Measurements from ENCODE around the gene IMPA2.
"Not testable (repeated sequence)": the region's sequence is repeated elsewhere in the genome, so short reads cannot be mapped to it uniquely, and the experiment has no call there.

IMPA2 gene

DNA sequence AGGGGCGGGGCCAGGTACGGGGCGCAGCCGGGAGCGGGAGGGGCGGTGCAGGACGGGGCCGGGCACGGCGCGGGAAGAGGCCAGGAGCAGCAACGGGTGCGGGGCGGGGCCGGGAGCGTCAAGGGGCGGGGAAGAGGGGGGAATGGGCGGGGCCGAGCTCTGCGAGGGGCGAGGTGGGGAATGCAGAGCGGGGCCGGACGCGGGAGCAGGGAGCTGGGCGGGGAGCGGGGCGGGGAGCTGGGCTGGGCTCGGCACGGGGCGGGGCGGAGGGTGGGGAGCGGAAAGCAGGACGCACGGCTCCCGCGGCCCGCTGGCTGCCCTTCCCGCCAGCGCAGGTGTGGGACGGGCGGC, at the start of gene IMPA2:
Gene IMPA2 (plus strand): TSS at position 316 of the 351 bp plus-strand sequence. CDS start 163 bp downstream, outside the sequence.
- peak within 1 kb of the TSS; percentile 66 for H3K4me3 ChIP-seq (ENCODE audit: low read depth, low read length)
- DNase-seq (ENCODE audit: low read depth) = no peak
- TF ChIP-seq, protein P1, sequence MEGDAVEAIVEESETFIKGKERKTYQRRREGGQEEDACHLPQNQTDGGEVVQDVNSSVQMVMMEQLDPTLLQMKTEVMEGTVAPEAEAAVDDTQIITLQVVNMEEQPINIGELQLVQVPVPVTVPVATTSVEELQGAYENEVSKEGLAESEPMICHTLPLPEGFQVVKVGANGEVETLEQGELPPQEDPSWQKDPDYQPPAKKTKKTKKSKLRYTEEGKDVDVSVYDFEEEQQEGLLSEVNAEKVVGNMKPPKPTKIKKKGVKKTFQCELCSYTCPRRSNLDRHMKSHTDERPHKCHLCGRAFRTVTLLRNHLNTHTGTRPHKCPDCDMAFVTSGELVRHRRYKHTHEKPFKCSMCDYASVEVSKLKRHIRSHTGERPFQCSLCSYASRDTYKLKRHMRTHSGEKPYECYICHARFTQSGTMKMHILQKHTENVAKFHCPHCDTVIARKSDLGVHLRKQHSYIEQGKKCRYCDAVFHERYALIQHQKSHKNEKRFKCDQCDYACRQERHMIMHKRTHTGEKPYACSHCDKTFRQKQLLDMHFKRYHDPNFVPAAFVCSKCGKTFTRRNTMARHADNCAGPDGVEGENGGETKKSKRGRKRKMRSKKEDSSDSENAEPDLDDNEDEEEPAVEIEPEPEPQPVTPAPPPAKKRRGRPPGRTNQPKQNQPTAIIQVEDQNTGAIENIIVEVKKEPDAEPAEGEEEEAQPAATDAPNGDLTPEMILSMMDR (conservative IDR thresholded peaks at IDR 0.05; ENCODE audit: low read depth, low read length) = no peak

DNA sequence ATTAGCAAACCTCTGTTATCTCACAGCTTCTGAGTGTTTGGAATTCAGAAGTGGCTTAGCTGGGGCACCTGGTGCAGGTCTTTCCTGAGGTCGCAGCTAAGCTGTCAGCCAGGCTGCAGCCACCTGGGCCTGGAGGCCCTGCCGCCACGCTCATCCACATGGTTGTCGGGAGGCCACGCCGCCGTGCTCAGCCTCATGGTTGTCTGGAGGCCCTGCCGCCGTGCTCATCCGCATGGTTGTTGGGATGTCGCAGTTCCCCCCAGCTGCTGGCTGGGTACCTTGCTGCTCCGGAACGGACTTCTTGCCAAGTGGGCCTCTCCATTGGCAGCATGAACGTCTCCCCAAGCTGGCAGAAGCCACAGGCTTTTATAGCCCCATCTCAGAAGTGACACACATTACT, 48.9 kb upstream of the IMPA2 start:
- no peak overlapping the region for H3K4me3 ChIP-seq (ENCODE audit: low read depth, low read length)
- DNase-seq (ENCODE audit: low read depth) = no peak
- TF ChIP-seq, protein P1 (conservative IDR thresholded peaks at IDR 0.05; ENCODE audit: low read depth, low read length) = no peak

DNA sequence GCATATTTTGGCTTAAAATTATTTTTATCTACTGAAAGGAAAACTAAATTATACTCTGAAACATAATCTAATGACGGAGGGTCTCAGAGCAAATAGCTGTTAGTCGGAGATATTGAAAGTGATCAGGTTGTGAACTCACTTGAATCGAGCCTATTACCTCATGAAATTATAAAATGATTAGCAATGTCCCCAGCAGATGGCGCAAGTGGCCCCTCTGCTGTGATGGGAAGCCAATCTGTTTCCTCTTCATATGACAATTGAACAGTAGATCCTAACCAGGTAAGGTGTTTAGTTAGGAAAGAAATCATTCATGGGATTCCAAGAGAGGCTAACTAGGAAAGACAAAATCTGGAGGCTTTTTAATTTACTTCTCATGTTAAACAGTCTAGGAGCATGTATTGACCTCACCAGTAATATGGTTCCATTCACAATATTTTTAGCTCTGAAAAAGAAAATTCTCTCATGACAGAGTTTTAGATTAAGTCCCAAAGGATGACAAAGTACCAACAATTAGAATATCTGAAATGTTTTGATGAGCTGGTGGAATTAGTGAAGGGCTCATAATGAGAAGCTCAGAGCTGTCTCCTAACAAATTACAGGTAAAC, 43.3 kb upstream of the IMPA2 start:
- peak; percentile 78 for DNase-seq (ENCODE audit: low read depth)
- TF ChIP-seq, protein P1 (conservative IDR thresholded peaks at IDR 0.05; ENCODE audit: low read depth, low read length) = peak; percentile 86

DNA sequence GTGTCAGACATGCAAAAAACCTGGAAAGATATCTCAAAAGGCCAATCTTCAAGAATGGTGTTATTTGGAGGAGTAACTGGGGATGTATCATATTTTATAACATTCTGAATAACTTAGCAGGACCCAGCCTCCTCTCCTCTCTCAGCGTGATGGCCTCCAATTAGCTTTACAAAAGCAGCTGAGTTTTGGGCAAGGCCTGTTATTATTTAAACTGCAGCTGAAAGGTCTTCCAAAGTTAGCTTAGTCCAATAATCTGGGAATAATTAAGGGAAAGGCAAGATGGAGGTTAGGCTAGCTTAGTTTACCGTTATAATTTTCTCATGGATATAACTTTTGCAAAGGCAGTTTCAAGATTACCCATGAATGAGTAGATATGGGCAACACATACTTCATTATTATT, 40.4 kb upstream of the IMPA2 start:
- TF ChIP-seq, protein P1 (conservative IDR thresholded peaks at IDR 0.05; ENCODE audit: low read depth, low read length) = no peak
- DNase-seq (ENCODE audit: low read depth) = no peak
- no peak overlapping the region for H3K4me3 ChIP-seq (ENCODE audit: low read depth, low read length)

More for the DNA sequence above, 43.3 kb upstream of the IMPA2 start:
- no peak overlapping the region for H3K4me3 ChIP-seq (ENCODE audit: low read depth, low read length)

DNA sequence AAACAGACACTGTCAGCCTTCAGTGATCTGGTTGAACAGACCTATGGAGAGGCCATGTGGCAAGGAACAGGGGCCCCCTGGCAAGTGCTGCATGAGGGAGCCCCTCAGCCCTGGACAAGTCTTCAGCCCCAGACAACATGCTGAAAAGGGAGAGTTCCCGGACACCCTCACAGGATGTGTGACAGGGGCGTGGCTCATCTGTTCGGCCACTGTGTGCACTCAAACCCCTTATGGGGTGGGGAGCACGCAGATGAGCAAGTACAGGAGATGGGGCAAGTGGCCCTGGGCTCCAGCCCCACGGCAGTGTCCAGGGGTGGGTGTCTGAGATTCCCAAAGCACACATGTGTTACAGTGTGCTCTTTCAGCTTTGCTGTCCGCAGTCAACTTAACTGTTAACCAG, 37.8 kb upstream of the IMPA2 start:
- DNase-seq (ENCODE audit: low read depth) = no peak
- TF ChIP-seq, protein P1 (conservative IDR thresholded peaks at IDR 0.05; ENCODE audit: low read depth, low read length) = no peak
- no peak overlapping the region for H3K4me3 ChIP-seq (ENCODE audit: low read depth, low read length)

DNA sequence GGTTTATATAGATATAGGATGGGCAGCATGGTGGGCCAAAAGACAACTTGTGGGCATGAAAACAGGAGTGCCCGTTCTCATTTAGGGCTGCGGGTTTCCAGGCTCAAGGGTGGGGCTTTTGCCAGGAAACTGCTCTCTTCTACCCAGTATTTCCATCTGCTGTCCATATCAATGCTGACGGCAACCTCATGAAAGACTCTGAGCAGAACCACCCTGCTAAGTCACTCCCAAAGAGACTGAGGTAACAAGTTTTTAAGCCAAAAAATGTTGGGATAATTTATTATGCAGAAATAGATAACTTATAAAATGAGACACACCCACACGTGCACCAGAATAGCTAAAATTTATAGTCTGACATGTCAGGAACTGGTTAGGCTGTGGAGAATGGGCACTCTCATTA, 37.1 kb upstream of the IMPA2 start:
- no peak for DNase-seq (ENCODE audit: low read depth)
- no peak overlapping the region for H3K4me3 ChIP-seq (ENCODE audit: low read depth, low read length)
- TF ChIP-seq, protein P1 (conservative IDR thresholded peaks at IDR 0.05; ENCODE audit: low read depth, low read length) = no peak

DNA sequence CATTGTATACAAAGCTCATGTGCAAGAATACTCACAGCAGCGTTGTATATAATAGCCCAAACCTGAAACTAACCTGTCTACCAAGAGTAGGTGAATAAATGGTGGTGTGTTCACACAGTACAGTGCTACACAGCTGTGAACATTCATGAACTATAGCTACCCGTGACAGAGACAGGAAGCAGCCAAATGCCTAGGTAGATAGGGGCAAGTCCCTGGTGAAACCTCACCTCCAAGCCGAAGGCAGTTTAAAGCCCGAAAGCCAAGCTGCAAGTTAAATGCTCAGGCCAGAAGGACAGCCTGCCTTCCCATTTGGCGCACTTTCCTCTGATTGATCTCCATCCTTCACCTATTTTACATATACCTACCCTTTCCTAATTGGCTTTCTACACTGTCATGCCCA, 36.5 kb upstream of the IMPA2 start:
- TF ChIP-seq, protein P1 (conservative IDR thresholded peaks at IDR 0.05; ENCODE audit: low read depth, low read length) = no peak
- DNase-seq (ENCODE audit: low read depth) = no peak

DNA sequence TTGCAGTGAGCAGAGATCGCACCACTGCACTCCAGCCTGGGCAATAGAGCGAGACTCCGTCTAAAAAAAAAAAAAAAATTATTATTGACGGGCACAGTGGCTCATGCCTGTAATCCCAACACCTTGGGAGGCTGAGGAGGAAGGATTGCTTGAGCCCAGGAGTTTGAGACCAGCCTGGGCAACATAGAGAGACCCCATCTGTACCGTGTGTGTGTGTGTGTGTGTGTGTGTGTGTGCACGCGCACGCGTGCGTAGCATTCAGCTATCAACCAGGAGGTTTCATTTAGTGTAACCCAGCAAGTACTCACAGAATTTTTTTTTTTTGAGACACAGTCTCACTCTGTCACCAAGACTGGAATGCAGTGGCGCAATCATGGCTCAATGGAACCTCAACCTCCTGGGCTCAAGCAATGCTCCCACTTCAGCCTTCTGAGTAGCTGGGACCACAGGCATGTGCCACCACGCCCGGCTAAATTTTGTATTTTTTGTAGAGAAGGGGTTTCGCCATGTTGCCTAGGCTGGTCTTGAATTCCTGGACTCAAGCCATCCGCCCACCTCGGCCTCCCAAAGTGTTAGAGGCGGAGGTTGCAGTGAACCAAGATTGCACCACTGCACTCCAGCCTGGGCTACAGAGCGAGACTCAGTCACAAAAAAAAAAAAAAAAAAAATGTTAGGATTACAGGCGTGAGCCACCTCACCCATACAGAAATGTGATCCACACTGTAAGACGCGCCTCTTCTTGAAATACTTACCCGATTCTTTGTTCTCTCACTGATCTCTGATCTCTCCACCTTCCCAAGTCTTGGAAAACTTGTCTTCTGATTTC, 35.3 kb upstream of the IMPA2 start:
- DNase-seq (ENCODE audit: low read depth) = peak; percentile 42
- not testable (repeated sequence) for H3K4me3 ChIP-seq (ENCODE audit: low read depth, low read length)

More for the DNA sequence above, 36.5 kb upstream of the IMPA2 start:
- H3K4me3 ChIP-seq (ENCODE audit: low read depth, low read length) = no peak overlapping the region

Measured in choroid plexus epithelial cell (primary cell).